ENCODE data around the gene ARHGAP10. TPM values are rescaled to one million over a fixed set of nuclear protein-coding genes. Genes with fewer than 3 reads are reported as not detected.

ARHGAP10 gene
- total RNA-seq, 4 donors from 2014 or later = 7.0 to 52.8 (median 19.9) TPM

- Histone ChIP-seq H3K27ac (no peak overlapping the region), H3K36me3 (no peaks in the 10 kb centered on the region), H3K9me3 (no peaks in the 10 kb centered on the region), H3K4me3 (no peak overlapping the region), H3K4me1 (no peaks in the 10 kb centered on the region), H3K27me3 (no peaks in the 10 kb centered on the region)
- DNase-seq = no peak
- TF ChIP-seq CTCF (IDR thresholded peaks at IDR 0.05) (no peak), POLR2A (IDR thresholded peaks at IDR 0.05) (no peak)
Measured at GRCh38 chr4:147808447-147808846, 76.6 kb downstream of the ARHGAP10 start.

DNA sequence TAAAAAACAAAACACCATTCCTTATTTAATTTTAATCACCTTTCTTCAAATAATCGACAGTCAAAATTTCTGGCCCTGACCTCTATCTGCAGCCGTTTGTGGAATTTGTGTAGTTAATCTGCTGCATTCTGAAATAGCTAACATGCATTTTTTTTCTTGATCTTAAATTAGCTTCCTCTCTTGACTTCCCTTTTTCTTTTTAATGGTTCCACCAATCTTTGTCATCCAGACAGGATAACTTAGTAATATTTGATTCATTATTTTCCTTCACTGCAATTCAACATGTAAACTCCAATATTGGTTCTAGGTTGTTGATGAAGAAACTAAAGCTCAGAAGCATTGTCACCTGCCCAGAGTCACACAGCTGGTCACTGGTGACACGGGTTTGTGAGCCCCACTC is 77.3 kb downstream of the ARHGAP10 start:
- H3K27me3 ChIP-seq = no peaks in the 10 kb centered on the region
- H3K27ac ChIP-seq = no peak overlapping the region
- H3K9me3 ChIP-seq = no peaks in the 10 kb centered on the region
- DNase-seq = no peak
- no peak overlapping the region for H3K4me3 ChIP-seq
- H3K4me1 ChIP-seq = no peaks in the 10 kb centered on the region
- TF ChIP-seq POLR2A (IDR thresholded peaks at IDR 0.05) (no peak), CTCF (IDR thresholded peaks at IDR 0.05) (no peak)
- H3K36me3 ChIP-seq = no peaks in the 10 kb centered on the region

DNA sequence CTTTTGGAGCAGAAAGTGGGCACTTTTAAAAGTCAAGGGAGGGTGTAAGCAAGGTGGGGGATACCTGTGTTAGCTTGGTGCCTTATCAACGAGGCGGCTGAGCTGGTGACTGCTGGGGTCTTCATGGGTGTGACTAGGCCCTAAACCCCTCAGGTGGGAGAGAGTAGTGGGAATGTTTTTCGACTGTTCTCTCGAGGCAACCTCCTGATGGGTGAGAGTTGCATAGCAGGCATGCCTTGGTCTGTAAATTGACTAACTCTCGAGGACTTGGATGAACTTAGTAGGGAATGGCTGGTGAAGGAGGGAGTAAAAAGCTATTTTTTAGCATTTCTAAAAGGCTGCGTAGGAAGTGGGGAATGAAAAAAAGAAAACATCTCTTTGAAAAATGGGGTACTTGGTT is 80.0 kb downstream of the ARHGAP10 start:
- TF ChIP-seq CTCF (IDR thresholded peaks at IDR 0.05) = no peak
- TF ChIP-seq POLR2A (IDR thresholded peaks at IDR 0.05) = no peak
- Histone ChIP-seq H3K36me3 (no peaks in the 10 kb centered on the region), H3K4me1 (peaks cover 0 to 5% (median 0%) of the 10 kb centered on the region in 4 donors)

GRCh38 chr4:147813109-147813773 is 81.4 kb downstream of the ARHGAP10 start:
- Histone ChIP-seq H3K4me3 (no peak overlapping the region), H3K36me3 (no peaks in the 10 kb centered on the region)

More for the DNA sequence above, 80.0 kb downstream of the ARHGAP10 start:
- no peak for DNase-seq
- Histone ChIP-seq H3K27ac (no peak overlapping the region), H3K27me3 (no peaks in the 10 kb centered on the region), H3K4me3 (no peak overlapping the region), H3K9me3 (no peaks in the 10 kb centered on the region)

GRCh38 chr4:147813973-147814372 is 82.1 kb downstream of the ARHGAP10 start:
- Histone ChIP-seq H3K4me1 (peaks cover 0 to 5% (median 0%) of the 10 kb centered on the region in 4 donors), H3K27me3 (no peaks in the 10 kb centered on the region), H3K36me3 (no peaks in the 10 kb centered on the region), H3K27ac (no peak overlapping the region), H3K9me3 (no peaks in the 10 kb centered on the region), H3K4me3 (no peak overlapping the region)
- TF ChIP-seq CTCF (IDR thresholded peaks at IDR 0.05) (no peak), POLR2A (IDR thresholded peaks at IDR 0.05) (no peak)
- DNase-seq = no peak

More at GRCh38 chr4:147813109-147813773, 81.4 kb downstream of the ARHGAP10 start:
- TF ChIP-seq CTCF (IDR thresholded peaks at IDR 0.05) = no peak
- no peak for TF ChIP-seq POLR2A (IDR thresholded peaks at IDR 0.05)
- no peak overlapping the region for H3K27ac ChIP-seq
- H3K27me3 ChIP-seq = no peaks in the 10 kb centered on the region
- no peaks in the 10 kb centered on the region for H3K9me3 ChIP-seq
- H3K4me1 ChIP-seq = peaks cover 0 to 5% (median 0%) of the 10 kb centered on the region in 4 donors
- no peak for DNase-seq

Measured in Peyer's patch (tissue), 4 donors.